Central memory CD4-positive, alpha-beta T cell (primary cell): ENCODE measurements around the gene ZDHHC5.
"Not testable (repeated sequence)": the region's sequence is repeated elsewhere in the genome, so short reads cannot be mapped to it uniquely, and the experiment has no call there.

Source experiments
- DNase-seq: peaks from one replicate; pipeline ENCODE4 v3.0.0; 2022

The ZDHHC5 gene

DNA sequence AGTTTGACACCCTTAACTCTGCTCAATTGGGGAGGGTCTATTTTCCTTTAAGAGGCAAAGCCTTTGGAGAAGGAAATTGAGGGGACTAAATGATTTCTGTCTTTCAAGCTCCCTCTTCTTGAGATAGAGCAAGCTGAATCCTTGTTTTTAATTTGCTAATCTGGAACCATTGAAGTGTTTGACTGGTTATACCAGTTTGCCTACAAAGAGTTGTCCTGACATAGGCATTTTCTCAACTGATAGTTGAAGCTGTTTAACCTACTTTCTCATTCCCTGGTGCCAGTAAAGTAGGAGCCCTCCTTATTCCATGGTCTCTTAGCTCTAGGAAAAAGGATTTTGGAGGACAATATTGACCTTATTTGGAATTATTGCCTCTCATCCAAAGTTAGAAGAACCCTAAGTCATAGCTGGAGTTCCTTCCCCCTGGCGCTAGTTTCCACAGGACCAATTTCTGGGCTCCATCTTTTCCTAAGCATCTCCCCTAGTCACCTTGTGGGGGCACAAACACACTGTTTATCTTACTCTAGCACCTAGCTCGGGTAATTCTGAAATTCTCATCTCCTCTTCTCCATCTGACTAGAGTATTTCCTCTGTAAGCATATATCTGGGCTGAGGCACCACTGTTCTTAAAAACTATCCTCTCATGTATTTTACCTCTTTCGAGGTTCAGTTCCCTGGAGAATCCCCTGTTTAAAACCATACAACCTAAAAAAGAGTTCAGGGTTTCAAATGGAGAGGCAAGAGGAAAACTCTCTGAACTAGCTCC lies 7.4 kb downstream of the ZDHHC5 start:
- no peak for DNase-seq

DNA sequence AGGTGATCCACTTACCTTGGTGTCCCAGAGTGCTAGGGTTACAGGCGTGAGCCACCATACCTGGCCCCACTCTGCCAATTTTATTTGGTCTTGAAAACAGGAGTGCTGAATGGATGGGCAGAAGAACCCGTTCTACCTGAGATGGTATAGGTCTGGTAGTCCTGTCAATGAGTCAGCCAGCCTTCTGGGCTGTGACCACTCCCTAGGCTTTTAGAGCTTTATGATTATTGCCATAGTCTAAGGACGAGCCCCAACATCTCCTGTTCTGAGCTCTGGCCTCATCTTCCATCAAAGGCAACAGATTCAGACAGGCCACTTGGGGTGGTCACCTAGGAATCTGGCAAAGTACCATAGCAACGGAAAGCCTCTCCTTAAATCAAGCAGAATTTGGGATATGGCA lies 11.5 kb downstream of the ZDHHC5 start:
- no peak for DNase-seq

DNA sequence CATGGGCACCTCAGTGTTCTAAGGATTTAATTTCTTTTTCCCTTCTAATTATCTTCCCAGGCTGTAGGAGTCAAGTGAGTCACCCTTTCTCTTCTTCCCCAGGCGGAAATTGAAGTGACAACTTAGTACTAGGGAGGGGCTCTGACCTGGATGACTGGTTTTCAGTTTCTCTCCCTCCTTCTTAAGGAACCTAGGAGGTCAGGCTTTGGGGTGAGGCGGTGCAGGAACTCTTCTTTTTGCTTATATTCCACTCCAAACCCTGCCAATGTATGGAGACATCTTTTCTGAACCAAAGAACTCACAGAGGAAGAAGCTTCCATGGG lies 12.6 kb downstream of the ZDHHC5 start:
- no peak for DNase-seq

DNA sequence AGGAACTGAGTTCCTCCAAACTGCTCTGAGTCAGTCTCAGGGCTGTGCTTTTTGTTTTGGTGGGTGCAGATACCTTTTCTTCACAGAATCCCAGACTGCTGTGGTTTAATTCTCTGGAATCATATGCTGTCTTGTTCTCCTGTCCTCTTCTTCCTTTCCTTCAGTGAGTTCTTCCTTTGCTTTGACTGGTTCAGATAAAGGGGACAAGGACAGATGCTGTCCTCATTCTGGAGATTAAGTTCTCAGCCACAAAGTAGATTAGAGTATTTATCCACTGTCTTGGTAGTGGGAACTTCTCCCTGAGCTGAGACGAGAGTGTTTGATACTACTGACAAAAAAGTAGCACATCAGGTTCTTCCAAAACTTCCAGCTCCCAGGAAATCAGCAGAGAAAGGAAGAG lies 13.3 kb downstream of the ZDHHC5 start:
- no peak for DNase-seq

DNA sequence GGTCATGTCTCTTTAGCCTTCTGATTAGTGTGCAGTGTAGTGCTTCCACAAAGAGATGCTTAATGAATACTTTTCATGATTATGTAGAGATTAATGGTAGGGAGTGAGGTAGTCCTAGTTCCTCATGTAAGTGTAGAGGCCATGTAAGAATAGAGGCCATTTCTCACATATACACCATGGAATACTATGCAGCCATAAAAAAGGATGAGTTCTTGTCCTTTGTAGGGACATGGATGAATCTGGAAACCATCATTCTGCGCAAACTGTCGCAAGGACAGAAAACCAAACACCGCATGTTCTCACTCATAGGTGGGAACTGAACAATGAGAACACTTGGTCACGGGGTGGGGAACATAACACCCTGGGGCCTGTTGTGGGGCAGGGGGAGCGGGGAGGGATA lies 22.6 kb downstream of the ZDHHC5 start:
- not testable (repeated sequence) for DNase-seq

DNA sequence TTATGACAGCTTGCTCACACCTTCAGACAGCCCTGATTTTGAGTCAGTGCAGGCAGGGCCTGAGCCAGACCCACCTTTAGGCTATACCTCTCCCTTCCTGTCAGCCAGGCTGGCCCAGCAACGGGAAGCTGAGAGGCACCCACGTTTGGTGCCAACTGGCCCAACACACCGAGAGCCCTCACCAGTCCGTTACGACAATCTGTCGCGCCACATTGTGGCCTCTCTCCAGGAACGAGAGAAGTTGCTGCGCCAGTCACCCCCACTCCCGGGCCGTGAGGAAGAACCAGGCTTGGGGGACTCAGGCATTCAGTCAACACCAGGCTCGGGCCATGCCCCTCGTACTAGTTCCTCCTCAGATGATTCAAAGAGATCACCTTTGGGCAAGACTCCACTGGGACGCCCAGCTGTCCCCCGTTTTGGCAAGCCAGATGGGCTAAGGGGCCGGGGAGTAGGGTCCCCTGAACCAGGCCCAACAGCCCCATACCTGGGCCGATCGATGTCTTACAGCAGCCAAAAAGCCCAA lies 31.0 kb downstream of the ZDHHC5 start:
- DNase-seq: no peak

DNA sequence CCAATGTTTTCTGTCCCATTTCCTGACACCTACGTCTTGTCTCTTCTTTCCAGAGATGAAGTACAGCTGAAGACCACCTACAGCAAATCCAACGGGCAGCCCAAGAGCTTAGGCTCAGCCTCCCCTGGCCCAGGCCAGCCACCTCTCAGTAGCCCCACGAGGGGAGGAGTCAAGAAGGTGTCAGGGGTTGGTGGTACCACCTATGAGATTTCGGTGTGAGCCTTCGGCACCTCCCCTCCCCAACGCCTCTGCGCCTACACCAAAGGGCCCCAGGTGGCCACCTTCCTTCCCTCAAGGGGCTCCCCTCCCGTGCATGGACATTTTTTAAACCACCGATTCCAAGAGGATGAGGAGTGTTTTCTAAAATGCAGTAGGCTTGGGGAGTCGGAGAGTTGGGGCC lies 31.9 kb downstream of the ZDHHC5 start:
- no peak for DNase-seq

DNA sequence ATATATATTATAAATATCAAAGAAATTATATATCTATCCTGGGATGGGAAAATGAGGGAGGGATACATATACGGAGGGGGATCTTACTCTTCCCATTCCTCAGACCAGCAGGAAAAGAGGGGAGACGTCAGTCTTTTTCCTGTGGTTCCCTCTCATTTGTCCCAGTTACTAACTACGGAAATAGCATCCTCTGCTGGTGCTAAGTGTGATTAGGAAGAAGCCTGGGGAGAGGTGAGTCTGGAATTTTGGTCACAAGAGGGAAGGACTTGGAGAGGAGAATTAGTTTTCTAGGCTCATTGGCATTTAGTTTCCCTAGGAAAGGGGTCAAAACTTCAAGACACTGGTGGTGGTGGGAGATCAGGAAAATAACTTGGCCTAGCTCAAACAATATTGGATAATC lies 32.5 kb downstream of the ZDHHC5 start:
- DNase-seq: no peak

DNA sequence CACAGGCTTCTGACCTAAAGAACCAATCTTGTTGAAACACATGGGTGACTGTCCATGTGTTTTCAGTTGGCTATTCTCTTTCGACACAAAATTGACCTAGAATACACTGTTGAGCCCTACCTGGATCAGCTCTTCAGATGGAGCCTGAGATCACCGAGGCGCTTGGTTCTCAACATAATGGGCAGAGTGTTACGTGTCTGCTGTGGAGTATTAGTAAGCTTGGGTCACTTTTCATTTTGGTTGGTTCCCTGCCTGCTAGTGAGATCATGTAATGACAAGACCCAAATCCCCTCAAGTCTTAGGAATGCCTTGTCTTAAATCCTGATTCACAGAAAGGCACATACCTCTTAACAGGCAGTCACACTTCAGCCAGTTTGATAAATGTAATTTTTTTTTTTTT lies 35.4 kb downstream of the ZDHHC5 start:
- DNase-seq: no peak

DNA sequence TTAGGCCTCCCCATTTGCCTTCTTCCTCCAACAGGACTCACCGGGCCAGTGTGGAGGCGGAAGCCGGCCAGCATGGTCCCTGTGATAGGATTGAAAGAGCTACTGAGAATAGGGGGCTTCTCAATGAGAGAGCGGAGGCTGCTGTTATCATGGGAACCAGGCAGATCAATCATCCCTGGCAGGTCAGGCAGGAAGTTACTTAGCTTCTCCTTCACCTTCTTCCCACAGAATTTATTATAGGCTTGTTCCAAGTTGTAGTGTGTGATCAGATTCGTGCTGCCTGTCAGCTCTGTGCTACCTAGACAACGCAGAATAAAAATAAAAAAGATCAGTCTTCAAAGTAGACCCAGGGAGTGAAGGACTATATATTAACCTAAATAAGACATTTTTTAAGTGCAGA lies 37.0 kb downstream of the ZDHHC5 start:
- DNase-seq: no peak

DNA sequence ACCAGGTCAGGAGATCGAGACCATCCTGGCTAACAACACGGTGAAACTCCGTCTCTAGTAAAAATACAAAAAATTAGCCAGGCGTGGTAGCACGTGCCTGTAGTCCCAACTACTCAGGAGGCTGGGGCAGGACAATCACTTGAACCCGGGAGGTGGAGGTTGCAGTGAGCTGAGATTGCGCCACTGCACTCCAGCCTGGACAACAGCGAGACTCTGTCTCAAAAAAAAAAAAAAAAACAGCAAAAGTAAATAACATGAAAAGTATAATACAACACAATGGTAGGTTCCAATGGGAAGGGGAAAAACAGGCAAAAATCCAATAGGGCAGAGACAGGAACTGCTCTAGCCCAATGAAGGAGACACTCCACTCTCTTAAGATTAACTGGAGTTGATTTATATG lies 37.5 kb downstream of the ZDHHC5 start:
- DNase-seq: not testable (repeated sequence)

DNA sequence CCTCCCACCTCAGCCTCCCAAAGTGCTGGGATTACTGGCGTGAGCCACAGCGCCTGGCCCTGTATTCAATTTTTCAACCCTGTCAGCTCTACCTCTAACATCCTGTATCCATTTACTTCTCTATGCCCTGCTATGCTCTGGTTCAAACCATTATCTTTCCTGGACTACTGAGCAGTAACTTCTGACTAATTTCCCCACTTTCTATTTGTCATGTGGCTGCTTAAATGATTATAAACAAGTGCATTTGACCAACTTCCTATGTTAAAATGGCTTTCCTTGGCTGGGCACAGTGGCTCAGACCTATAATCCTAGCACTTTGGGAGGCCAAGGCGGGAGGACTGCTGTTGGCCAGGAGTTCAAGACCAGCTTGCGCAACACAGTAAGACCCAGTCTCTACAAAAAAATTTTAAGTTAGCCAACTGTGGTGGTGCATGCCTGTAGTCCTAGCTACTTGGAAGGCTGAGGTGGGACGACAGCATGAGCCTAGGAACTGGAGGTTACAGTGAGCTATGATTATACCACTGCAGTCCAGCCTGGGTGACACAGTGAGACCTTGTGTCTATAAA lies 42.0 kb downstream of the ZDHHC5 start:
- DNase-seq: no peak

DNA sequence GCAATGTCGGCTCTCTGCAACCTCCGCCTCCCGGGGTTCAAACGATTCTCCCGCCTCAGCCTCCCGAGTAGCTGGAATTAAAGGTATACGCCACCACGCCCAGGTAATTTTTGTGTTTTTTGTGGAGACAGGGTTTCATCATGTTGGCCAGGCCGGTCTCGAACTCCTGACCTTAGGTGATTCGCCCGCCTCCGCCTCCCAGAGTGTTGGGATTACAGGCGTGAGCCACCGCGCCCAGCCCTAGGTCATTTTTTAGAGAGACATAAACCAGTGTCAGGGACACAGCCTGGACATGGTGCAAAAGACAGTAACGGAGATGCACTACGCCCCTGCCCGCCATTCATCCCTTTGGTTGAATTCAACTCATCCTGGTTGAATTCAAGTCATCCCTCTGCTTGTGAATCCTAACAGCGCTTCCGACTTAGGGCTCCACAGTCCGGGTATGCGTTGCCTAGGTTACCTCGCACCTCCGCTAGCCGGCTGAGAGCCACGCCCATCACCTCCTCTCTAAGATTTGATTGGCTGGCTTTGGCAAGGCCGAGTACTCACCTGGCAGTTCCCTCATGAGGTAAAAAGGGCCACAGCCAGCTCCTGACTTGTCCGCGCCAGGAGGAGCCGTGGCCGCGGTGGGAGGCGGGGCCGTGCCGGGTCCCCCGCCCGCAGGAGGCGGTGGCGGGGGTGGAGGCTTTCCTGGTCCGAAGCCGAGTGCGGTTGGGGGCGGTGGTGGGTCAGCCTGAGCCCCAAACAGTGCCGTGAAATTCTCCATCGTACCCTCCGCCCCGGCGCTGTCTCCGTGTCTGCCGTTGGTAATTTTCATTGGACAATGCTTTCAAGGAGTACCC lies 43.7 kb downstream of the ZDHHC5 start, which contains the start of gene MED19:
MED19 (minus strand) TSS at position 802 of the 842 bp plus-strand sequence; CDS start at position 766, 36 bp downstream.
- DNase-seq: peak; percentile 81

DNA sequence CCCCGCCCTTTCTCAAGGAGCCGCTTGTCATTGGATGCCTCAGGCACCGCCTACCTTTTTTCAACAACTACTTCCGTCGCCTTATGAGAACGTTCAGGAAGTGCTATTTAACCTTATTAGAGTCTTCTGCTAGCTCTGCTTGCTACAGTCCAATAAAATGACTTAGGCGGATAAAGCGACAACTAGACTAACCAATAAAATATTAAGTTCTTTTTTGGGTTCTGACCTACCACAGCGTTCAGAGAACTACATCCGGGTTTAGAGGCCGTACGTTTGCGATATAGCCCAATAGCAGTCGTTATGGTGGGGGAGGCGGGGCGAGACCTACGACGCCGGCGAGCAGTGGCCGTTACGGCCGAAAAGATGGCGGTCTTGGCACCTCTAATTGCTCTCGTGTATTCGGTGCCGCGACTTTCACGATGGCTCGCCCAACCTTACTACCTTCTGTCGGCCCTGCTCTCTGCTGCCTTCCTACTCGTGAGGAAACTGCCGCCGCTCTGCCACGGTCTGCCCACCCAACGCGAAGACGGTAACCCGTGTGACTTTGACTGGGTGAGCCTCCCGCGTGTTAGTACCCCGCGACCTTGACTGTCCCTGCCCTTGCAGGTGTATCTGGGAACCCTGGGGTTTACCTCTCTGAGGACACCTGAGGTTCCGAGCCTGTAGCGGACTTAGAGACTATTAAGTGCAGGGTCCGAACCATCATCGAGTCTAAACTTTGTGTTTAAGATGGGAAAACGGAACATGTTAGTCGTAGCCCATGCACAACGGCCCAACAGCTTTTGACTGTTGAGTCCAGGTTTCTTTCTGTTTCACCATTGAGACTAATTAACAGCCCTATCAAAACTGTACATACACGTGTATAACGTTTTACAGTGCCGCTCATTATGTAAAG lies 44.6 kb downstream of the ZDHHC5 start, which contains the start of gene TMX2:
TMX2 (plus strand) TSS at position 338 of the 895 bp plus-strand sequence; CDS start at position 364, 26 bp downstream.
- DNase-seq: peak; percentile 94

DNA sequence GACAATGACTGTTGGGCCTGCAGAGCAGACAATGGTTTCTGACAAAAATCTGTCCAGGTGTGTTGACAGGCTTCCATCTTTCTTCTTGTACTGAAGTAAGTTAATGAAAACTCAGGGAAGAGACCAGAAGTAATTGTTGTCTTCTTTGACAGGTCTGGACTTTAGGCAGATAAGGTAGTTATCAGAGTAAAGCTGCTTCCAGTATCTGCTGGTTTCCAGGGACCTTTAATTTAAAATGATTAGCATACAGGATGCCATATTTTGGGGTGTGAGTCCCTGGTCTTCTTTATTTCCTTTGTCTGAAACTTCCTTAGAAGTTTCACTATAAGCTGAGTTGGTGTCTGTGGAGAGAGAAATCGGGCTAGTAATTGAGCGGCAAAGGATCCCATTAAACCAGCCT lies 45.9 kb downstream of the ZDHHC5 start:
- no peak for DNase-seq

DNA sequence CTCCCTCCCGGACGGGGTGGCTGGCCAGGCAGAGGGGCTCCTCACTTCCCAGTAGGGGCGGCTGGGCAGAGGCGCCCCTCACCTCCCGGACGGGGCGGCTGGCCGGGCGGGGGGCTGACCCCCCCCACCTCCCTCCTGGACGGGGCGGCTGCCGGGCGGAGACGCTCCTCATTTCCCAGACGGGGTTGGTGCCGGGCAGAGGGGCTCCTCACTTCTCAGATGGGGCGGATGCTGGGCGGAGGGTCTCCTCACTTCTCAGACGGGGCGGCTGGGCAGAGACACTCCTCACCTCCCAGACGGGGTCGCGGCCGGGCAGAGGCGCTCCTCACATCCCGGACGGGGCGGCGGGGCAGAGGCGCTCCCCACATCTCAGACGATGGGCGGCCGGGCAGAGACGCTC lies 48.8 kb downstream of the ZDHHC5 start:
- DNase-seq: not testable (repeated sequence)

DNA sequence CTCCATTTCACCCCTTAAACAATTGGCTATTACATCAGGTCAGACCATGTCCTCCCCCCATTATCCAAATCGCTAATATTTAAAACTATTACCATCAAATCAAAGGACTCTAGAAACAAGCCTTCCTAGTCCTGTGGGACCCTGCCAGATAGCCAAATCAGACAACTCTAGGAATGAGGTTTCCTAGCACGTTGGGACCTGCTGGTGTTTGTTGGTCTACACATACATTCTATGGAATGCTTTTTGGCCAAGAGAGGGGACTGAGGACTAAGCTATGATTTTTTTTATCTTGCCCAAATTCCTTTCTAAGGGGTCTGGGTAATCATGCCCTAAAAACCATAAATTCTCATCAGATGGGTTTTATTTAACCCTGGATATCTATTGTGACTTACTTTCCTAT lies 59.3 kb downstream of the ZDHHC5 start:
- no peak for DNase-seq

DNA sequence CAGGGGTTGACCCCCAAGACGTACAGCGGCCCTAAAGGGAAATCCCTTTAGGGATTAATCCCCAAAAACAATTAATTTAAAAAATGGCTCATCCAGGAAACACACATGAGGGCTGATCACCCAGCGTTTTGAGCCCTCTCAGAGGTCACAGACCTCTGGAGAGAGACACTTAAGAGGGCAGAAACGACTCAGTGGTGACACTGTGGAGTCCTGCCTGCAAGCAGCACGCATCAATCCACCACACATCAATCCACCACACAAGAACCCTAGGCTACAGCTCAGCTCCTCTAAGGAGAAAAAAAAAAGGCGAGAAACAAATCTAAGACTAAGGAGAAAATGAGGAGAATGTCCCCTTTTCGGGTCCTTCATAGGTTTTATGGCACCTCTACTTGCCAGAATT lies 60.9 kb downstream of the ZDHHC5 start:
- no peak for DNase-seq

DNA sequence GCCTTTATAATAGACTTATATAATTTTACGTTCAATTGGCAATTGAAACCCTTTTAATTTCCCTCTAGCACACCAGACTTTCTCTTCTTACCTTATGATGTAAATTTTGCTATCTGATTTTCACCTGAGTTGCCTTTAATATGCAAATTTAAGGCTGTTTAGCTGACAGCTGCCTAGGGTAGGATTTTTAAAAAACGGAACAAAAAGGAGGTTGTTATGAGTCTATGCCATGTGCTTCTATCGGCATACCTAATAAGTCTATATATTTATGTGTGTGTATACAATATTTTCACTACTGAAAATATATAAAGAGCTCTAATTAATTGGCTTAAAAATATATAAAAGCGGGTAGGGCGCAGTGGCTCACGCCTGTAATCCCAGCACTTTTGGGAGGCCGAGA lies 61.6 kb downstream of the ZDHHC5 start:
- no peak for DNase-seq

DNA sequence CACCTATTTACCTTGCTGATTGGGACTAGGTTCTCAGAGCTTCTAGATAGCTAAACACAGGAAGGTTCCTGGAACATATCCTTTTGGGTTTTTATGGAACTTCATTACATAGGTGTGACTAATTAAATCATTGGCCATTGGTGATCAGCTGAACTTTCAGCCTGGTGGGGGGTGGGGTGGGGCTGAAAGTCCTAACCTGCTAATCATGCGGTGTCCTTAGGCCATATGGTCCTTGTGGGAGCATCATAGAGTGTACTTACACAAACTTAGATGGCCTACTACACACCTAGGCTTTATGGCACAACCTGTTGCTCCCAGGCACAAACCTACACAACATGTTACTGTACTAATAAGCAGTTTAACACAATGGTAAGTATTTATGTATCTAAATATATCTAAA lies 64.7 kb downstream of the ZDHHC5 start:
- DNase-seq: no peak

DNA sequence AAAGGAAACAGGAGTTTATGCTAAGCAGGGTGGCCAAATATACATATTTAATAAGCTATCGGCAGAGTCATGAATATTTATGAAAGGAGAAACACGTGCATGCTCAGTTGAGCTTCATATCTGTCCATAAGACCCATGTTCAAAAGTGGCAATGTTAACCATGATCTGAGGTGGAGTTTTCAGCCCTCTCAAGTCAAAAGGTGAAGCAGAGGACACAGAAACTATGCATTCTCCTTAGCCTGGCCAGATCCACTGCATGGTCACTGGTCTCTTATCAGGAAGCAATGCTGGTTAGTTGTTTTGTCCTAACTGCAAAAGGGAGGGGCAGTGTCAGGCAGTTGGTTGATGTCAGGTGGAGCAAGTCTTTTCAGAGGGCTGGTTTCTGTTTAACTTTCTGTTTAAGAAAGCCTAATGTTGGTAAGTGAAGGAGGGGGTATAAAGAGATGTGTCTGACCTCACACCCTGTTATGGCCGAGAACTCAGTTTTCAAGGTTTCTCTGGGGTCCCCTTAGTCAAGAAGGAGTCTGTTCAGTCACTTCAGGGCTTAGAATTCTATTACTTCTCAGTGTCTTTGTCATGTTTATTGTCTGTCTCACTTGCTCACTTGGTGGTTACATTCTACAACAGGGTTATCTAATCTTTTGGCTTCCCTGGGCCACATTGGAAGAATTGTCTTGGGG lies 67.8 kb downstream of the ZDHHC5 start:
- DNase-seq: no peak
